ENCODE measurements around the gene GATD1.
A peak's percentile ranks its signal among the peaks of the same experiment; 100 is the strongest.

The GATD1 gene

GRCh38 chr11:792873-793272 lies 15.6 kb upstream of the GATD1 start:
- H3K36me3 Mint-ChIP-seq: peaks cover 32% of the 10 kb centered on the region
- no peak overlapping the region for H3K27ac Mint-ChIP-seq
- peaks cover 24% of the 10 kb centered on the region for H3K27me3 Mint-ChIP-seq
- peak overlapping the region; percentile 15 for H3K4me3 Mint-ChIP-seq
- ATAC-seq: no peak
- H3K9me3 Mint-ChIP-seq: no peaks in the 10 kb centered on the region
- H3K4me1 Mint-ChIP-seq: peaks cover 25% of the 10 kb centered on the region

DNA sequence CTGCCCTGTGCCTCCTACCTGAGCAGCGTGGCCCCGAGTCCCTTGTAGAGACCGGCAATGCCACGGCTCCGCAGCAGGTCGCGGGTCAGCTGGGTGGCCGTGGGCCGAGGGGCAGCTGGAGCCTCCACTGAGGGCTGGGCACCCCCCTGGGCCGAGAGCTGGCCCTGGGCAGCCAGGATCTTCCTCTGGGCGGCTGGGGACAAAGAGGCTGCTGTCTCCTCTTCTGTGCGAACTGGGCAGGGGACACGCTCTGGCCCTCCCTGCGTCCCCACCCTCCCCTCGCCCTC lies 15.2 kb upstream of the GATD1 start:
- Mint-ChIP-seq H3K4me1 (peaks cover 28% of the 10 kb centered on the region), H3K27me3 (peaks cover 28% of the 10 kb centered on the region), H3K4me3 (no peak overlapping the region), H3K36me3 (peaks cover 32% of the 10 kb centered on the region), H3K9me3 (no peaks in the 10 kb centered on the region), H3K27ac (no peak overlapping the region)
- no peak for ATAC-seq

- H3K9me3 Mint-ChIP-seq: no peaks in the 10 kb centered on the region
- peaks cover 29% of the 10 kb centered on the region for H3K27me3 Mint-ChIP-seq
- peaks cover 32% of the 10 kb centered on the region for H3K36me3 Mint-ChIP-seq
- no peak overlapping the region for H3K27ac Mint-ChIP-seq
- peaks cover 24% of the 10 kb centered on the region for H3K4me1 Mint-ChIP-seq
- ATAC-seq: no peak
- H3K4me3 Mint-ChIP-seq: no peak overlapping the region
Observed at GRCh38 chr11:791658-792534, 14.6 kb upstream of the GATD1 start.

GRCh38 chr11:790721-791564 lies 13.7 kb upstream of the GATD1 start:
- H3K9me3 Mint-ChIP-seq: no peaks in the 10 kb centered on the region
- H3K27me3 Mint-ChIP-seq: peaks cover 29% of the 10 kb centered on the region
- H3K36me3 Mint-ChIP-seq: peaks cover 32% of the 10 kb centered on the region
- no peak overlapping the region for H3K27ac Mint-ChIP-seq
- H3K4me1 Mint-ChIP-seq: peaks cover 14% of the 10 kb centered on the region
- no peak overlapping the region for H3K4me3 Mint-ChIP-seq
- ATAC-seq: no peak

DNA sequence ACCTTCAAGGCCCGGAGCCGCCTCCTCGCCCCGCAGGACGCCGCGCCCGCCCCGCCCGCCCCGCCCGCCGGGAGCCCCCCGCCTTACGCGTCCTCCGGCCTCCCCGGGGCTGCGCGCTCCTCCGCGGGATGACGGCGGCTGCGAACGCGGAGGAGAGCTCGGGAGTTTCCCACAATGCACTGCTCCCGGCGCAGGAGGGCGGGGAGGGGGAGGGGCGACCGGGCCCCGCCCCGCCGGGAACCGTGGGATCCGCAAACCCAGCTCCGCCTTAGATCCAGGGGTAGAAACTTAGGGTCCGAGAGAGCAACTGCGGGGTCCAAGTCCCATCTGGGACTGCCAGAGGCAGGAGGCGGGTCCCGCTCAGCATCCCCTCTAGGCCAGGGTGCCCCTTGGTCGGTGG lies 12.7 kb upstream of the GATD1 start, which contains the start of gene CEND1:
TSS of gene CEND1 (minus strand) at position 148 of the 400 bp plus-strand sequence. CDS start 1,514 bp downstream, outside the sequence.
- Mint-ChIP-seq H3K36me3 (peaks cover 32% of the 10 kb centered on the region), H3K27ac (no peak within 1 kb of the TSS), H3K27me3 (peaks cover 29% of the 10 kb centered on the region), H3K4me3 (peak within 1 kb of the TSS; percentile 56), H3K9me3 (no peaks in the 10 kb centered on the region), H3K4me1 (peaks cover 11% of the 10 kb centered on the region)
- peak; percentile 10 for ATAC-seq

DNA sequence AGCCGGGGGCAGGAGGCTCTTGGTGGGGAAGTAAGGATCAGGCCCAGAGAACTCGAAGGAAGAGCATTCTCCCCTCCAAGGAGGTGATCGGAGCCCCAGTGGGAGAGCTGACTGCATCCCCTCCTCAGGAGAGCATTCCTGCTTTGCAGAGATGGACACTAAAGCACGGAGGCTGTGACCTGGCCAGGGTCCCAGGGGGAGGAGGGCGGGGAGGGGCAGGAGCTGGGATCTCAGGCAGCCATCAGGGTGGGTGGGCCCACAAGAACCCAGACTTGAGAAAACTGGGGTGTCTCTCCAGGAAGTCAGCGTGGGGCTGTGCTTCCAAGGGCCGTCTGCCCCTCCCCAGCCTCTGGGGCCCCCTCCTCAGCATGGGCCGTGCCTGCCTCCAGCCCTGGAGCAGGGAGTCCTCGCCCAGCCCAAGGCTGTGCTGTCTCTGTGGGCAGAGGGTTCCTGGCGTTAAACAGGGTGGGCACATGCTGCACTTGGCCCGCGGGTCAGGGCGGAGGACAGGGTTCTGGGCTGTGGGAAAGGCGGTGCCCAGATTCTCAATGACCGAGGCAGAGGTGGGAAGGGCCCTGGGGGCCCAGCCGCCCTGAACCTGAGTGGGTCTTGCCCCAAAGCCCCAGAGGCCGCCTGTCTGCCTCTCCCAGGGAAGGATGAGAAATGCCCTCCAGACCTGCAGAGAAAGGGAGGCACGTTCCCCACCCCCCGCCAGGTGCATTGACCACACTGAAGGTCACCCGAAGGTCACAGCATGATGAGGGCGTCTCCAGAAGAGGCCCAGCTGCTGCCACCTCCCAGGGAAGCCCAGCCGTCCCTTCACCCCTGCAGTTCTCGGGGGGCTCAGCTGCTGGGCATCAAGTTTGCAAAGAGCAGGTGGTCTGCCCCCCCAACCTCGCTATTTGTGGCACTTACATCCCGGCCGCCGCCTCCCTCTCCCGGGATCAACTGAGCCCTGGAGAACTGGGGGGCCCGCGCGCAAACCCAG lies 12.0 kb upstream of the GATD1 start:
- H3K4me1 Mint-ChIP-seq: peaks cover 11% of the 10 kb centered on the region
- ATAC-seq: no peak
- H3K4me3 Mint-ChIP-seq: peak overlapping the region; percentile 56
- no peaks in the 10 kb centered on the region for H3K9me3 Mint-ChIP-seq
- H3K27ac Mint-ChIP-seq: no peak overlapping the region
- peaks cover 32% of the 10 kb centered on the region for H3K36me3 Mint-ChIP-seq
- H3K27me3 Mint-ChIP-seq: peaks cover 29% of the 10 kb centered on the region

- Mint-ChIP-seq H3K27me3 (peaks cover 29% of the 10 kb centered on the region), H3K36me3 (peaks cover 26% of the 10 kb centered on the region)
Observed at GRCh38 chr11:788009-788640, 10.8 kb upstream of the GATD1 start.

GRCh38 chr11:787084-787675 lies 9.9 kb upstream of the GATD1 start:
- Mint-ChIP-seq H3K9me3 (no peaks in the 10 kb centered on the region), H3K36me3 (peaks cover 20% of the 10 kb centered on the region), H3K27ac (no peak overlapping the region), H3K27me3 (peaks cover 29% of the 10 kb centered on the region), H3K4me3 (no peak overlapping the region), H3K4me1 (peaks cover 11% of the 10 kb centered on the region)
- no peak for ATAC-seq

More at GRCh38 chr11:788009-788640, 10.8 kb upstream of the GATD1 start:
- no peak for ATAC-seq
- Mint-ChIP-seq H3K4me1 (peaks cover 11% of the 10 kb centered on the region), H3K27ac (no peak overlapping the region), H3K9me3 (no peaks in the 10 kb centered on the region), H3K4me3 (no peak overlapping the region)

DNA sequence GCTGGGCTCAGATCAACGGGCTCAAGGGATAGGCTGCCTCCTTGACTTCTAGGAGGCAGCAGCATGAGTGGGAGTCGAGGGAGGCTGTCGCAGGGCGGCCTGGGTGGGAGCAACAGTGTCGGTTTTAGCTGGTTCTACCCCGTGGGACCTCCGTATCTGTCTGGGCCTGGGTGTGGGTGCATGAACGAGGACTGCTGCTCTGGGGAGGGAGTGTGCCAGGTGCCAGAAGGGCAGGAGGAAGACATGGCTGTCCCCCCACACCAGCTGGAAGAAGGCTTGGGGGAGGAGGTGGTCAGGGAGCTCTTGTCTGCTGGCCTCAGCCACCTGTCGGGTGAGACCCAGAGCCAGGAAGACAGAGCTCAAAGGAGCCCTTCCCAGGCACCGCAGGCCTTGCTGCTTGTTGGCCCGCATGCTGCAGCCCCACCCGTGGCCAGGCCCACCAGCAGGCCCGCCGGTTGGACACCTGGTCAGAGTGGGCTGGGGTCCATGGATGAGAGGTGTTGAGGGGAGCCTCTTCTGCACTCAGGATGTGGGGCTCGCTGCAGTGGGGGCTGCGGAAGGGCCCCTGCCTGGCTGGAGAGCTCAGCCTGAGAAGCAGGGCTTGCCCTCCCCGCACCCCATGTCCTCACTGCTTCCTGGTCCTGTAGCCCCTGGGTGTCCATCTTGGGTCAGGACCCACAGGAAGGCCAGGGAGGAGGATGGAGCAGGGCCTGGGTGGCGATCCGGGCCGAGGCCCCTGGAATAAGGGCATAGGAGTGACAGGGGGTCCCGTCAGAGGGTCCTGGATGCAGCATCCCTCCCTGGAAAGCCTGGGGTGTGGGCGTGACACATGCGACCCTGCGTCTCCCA lies 9.2 kb upstream of the GATD1 start:
- Mint-ChIP-seq H3K4me1 (peaks cover 11% of the 10 kb centered on the region), H3K36me3 (peaks cover 17% of the 10 kb centered on the region), H3K27me3 (peaks cover 29% of the 10 kb centered on the region), H3K9me3 (no peaks in the 10 kb centered on the region), H3K27ac (no peak overlapping the region), H3K4me3 (peak overlapping the region; percentile 25)
- ATAC-seq: no peak

DNA sequence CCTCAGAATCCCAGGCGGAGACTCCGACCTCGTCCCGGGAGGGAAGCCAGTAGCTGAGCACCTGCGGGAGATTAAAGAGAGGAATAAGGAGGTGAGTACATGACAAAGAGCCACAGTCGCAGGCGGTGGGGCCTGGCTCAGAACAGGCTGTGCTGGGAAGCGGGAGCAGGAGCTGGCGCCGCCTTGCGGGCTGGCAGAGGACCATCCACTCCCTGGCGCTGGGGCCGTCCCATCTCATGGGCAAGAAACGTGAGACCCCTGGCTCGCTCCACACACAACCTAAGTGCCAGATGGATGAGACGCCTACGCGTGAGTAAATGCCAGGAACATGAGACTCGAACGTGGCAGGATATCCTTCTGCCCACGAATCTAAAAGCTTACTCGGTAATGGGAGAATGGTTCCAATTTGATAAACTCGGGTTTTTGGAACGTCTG lies 6.3 kb upstream of the GATD1 start:
- Mint-ChIP-seq H3K4me1 (peaks cover 20% of the 10 kb centered on the region), H3K4me3 (no peak overlapping the region), H3K27me3 (peaks cover 13% of the 10 kb centered on the region), H3K36me3 (peaks cover 4% of the 10 kb centered on the region), H3K27ac (no peak overlapping the region), H3K9me3 (no peaks in the 10 kb centered on the region)
- ATAC-seq: peak; percentile 52

DNA sequence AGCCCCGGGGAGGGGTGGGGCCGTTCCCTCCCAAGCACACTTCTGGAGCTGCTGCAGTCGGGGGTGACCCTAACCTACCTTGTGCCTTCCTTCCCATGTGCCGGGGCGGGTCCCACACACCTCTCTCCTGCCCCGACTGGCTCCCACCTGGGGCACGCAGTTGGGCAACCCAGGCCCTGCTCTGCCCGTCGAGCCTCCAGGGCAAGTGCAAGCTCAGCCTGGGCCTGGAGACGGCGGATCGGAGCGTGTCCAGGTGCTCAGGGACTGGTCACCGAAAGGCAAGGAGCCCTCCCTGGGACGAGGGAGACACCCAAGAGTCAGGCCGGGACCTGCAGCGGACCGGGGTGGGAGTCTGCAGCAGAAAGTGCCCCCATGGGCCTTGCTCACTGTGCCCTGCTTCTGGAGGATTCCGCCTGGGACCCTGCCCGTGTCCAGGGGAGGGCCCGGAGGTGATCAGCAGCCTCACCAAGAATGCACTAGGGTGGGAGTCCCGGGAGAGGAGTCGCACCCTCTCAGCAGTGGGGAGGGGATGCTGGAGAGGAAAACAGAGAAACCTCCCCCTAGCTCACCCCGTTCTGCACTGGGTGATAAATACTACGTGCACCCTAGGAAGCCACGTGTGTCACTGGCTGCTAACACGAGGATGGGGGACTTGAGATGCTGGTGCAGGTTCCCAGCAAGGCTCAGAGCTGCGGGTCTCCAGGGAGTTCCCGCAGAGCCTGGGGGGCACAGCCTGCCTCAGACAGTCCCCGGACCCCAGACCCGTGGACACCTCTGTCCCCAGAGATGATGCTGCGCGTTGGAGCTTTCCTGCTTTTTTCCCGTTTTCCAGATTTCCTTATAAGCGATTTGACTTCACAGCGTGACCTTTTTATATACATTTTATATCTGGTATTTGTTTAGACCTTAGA lies 5.2 kb upstream of the GATD1 start:
- Mint-ChIP-seq H3K27me3 (peaks cover 2% of the 10 kb centered on the region), H3K4me1 (peaks cover 14% of the 10 kb centered on the region), H3K4me3 (no peak overlapping the region), H3K27ac (no peak overlapping the region), H3K36me3 (peaks cover 4% of the 10 kb centered on the region), H3K9me3 (no peaks in the 10 kb centered on the region)
- ATAC-seq: no peak

- no peaks in the 10 kb centered on the region for H3K9me3 Mint-ChIP-seq
- no peak overlapping the region for H3K27ac Mint-ChIP-seq
- peaks cover 4% of the 10 kb centered on the region for H3K36me3 Mint-ChIP-seq
- peaks cover 31% of the 10 kb centered on the region for H3K4me1 Mint-ChIP-seq
- ATAC-seq: no peak
- no peaks in the 10 kb centered on the region for H3K27me3 Mint-ChIP-seq
- no peak overlapping the region for H3K4me3 Mint-ChIP-seq
Observed at GRCh38 chr11:779955-780532, 2.8 kb upstream of the GATD1 start.

All from stimulated activated memory B cell treated with anti-CD40 and anti-IgM and Interleukin-4, amounts not matched to agents 10 μg/mL and 1 μg/mL and 100 μg/mL, for 72 hours (primary cell).